Colonic mucosa (tissue), 4 donors: ENCODE measurements around the gene PRAMEF12. TPM values are rescaled to one million over a fixed set of nuclear protein-coding genes. Genes with fewer than 3 reads are reported as not detected.

Experiments used
- DNase-seq: peaks from one replicate; pipeline ENCODE4 v3.0.0-alpha.2; 2020
- H3K27ac ChIP-seq: fragments of 200-600 bp; one replicate; pipeline ENCODE4 v1.8.0; 2021
- H3K27me3 ChIP-seq: fragments of 200-600 bp; one replicate; pipeline ENCODE4 v1.8.0; 2021
- H3K36me3 ChIP-seq: fragments of 200-600 bp; one replicate; pipeline ENCODE4 v1.8.0; 2021
- H3K4me1 ChIP-seq: fragments of 200-600 bp; one replicate; pipeline ENCODE4 v1.8.0; 2021; ENCODE audit warnings: mild to moderate bottlenecking
- H3K4me3 ChIP-seq: fragments of 200-600 bp; one replicate; pipeline ENCODE4 v1.8.0; 2021
- H3K9ac ChIP-seq, 2 donors: one replicate each; pipeline ENCODE4 v1.7.0; 2013; ENCODE audit warnings: control low read depth in 2 of 2, low read depth in 2 of 2, low read length in 2 of 2
- H3K9me3 ChIP-seq: fragments of 200-600 bp; one replicate; pipeline ENCODE4 v1.8.0; 2021
- intact Hi-C: fragments of 100-400 bp; cut with DNase I; formaldehyde crosslinking; loops from one replicate; pipeline ENCODE4 v1.14.1; 2022
- total RNA-seq, 2 donors: library from RNA; stranded (reverse); fragmentation: NEBNext Ultra II Directional in 1 of 2; extraction: Animal tissue kit (Norgen Biotek cat#: 25700) in 1 of 2; gene quantifications; one replicate each; pipeline ENCODE4 v1.2.1, GENCODE V29; 2021
- TF ChIP-seq, protein P1 (sequence below): fragments of 200-600 bp; IDR thresholded peaks from one replicate; pipeline ENCODE4 v1.8.0; 2022; ENCODE audit warnings: antibody characterized with exemption, mild to moderate bottlenecking
- donor health status: healthy.
- donor health status: DM: no; HTN: no; CAD: no.
- donor health status: DM: no; HTN: no; CAD: no.

PRAMEF12 gene
- total RNA-seq, 2 donors from 2014 or later: not detected

- Histone ChIP-seq H3K36me3 (no peaks in the 10 kb centered on the region), H3K27ac (no peak overlapping the region), H3K4me1 (no peaks in the 10 kb centered on the region), H3K9ac (no peak overlapping the region), H3K4me3 (no peak overlapping the region), H3K9me3 (no peaks in the 10 kb centered on the region), H3K27me3 (no peaks in the 10 kb centered on the region)
- TF ChIP-seq, protein P1, sequence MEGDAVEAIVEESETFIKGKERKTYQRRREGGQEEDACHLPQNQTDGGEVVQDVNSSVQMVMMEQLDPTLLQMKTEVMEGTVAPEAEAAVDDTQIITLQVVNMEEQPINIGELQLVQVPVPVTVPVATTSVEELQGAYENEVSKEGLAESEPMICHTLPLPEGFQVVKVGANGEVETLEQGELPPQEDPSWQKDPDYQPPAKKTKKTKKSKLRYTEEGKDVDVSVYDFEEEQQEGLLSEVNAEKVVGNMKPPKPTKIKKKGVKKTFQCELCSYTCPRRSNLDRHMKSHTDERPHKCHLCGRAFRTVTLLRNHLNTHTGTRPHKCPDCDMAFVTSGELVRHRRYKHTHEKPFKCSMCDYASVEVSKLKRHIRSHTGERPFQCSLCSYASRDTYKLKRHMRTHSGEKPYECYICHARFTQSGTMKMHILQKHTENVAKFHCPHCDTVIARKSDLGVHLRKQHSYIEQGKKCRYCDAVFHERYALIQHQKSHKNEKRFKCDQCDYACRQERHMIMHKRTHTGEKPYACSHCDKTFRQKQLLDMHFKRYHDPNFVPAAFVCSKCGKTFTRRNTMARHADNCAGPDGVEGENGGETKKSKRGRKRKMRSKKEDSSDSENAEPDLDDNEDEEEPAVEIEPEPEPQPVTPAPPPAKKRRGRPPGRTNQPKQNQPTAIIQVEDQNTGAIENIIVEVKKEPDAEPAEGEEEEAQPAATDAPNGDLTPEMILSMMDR: no peak
- intact Hi-C loops: no loop called here
- no peak for DNase-seq
Observed at GRCh38 chr1:12754738-12755137, 18.8 kb upstream of the PRAMEF12 start.

- H3K9me3 ChIP-seq: no peaks in the 10 kb centered on the region
- H3K9ac ChIP-seq: no peak overlapping the region
- DNase-seq: no peak
- no peaks in the 10 kb centered on the region for H3K27me3 ChIP-seq
- H3K4me1 ChIP-seq: no peaks in the 10 kb centered on the region
- intact Hi-C loops: no loop called here
- no peaks in the 10 kb centered on the region for H3K36me3 ChIP-seq
- no peak overlapping the region for H3K4me3 ChIP-seq
- no peak overlapping the region for H3K27ac ChIP-seq
- TF ChIP-seq, protein P1: no peak
Observed at GRCh38 chr1:12756273-12756672, 17.3 kb upstream of the PRAMEF12 start.

DNA sequence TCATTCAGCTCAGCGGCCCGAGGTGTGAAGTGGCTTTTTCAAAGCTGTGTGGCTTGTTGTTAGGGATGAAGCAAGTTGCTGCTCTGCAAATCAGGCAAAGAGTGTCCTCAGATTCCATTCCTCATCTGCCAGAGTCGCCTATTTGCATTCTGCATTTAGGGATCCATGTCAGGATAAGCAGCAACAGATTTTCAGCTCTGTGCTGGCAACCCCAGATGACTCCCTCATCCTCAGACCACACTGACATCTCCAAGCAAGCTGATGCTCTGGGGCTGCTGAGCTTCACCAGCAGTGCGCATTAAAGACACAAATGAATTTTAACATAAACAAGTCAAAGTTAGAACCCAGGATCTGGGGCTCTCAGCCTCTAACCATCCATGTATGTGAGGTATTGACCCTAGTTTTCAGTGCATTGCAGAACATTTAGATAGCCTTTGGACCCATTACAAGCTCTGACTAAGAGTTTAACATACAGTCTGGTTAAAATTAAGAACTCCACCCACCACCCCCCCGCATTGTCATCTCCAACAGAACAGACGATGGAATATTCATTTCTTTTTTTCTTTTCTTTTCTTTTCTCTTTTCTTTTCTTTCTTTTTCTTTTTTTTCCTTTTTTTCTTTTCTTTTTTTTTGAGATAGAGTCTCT lies 16.6 kb upstream of the PRAMEF12 start:
- no peaks in the 10 kb centered on the region for H3K9me3 ChIP-seq
- no peak for DNase-seq
- TF ChIP-seq, protein P1: no peak

GRCh38 chr1:12757836-12758235 lies 15.7 kb upstream of the PRAMEF12 start:
- H3K9ac ChIP-seq: no peak overlapping the region
- H3K9me3 ChIP-seq: no peaks in the 10 kb centered on the region
- H3K27ac ChIP-seq: no peak overlapping the region
- H3K4me1 ChIP-seq: no peaks in the 10 kb centered on the region
- no peaks in the 10 kb centered on the region for H3K36me3 ChIP-seq
- intact Hi-C loops: no loop called here
- no peak for DNase-seq
- TF ChIP-seq, protein P1: no peak
- no peaks in the 10 kb centered on the region for H3K27me3 ChIP-seq
- no peak overlapping the region for H3K4me3 ChIP-seq

More for the DNA sequence above, 16.6 kb upstream of the PRAMEF12 start:
- Histone ChIP-seq H3K27ac (no peak overlapping the region), H3K4me3 (no peak overlapping the region), H3K9ac (no peak overlapping the region), H3K4me1 (no peaks in the 10 kb centered on the region), H3K27me3 (no peaks in the 10 kb centered on the region), H3K36me3 (no peaks in the 10 kb centered on the region)
- intact Hi-C loops: no loop called here

GRCh38 chr1:12760256-12760795 lies 13.2 kb upstream of the PRAMEF12 start:
- Histone ChIP-seq H3K4me3 (no peak overlapping the region), H3K9me3 (no peaks in the 10 kb centered on the region), H3K27me3 (no peaks in the 10 kb centered on the region), H3K4me1 (no peaks in the 10 kb centered on the region), H3K36me3 (no peaks in the 10 kb centered on the region), H3K27ac (no peak overlapping the region), H3K9ac (no peak overlapping the region)
- TF ChIP-seq, protein P1: no peak
- intact Hi-C loops: no loop called here
- no peak for DNase-seq
